ENCODE data around the gene OSBPL10.
"Not testable (repeated sequence)": the region's sequence is repeated elsewhere in the genome, so short reads cannot be mapped to it uniquely, and the experiment has no call there.

OSBPL10 gene

DNA sequence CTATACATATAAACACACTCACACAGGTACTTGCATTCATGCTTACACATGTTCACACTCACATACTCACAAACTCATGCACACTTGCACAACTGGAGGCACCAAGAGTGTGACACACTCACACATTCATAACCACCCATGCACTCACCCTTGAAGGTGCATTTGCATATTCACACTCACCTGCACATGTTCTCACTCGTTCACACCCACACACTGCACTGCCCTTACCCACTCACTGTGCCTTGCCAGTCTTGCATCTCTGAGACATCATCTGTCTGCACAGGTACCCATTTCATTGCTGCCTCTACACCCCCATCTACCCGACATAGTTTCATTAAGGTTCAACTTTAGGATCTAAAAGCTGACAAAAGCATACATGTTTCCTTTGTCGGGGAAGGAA is 95.8 kb downstream of the OSBPL10 start:
- no peak for DNase-seq

DNA sequence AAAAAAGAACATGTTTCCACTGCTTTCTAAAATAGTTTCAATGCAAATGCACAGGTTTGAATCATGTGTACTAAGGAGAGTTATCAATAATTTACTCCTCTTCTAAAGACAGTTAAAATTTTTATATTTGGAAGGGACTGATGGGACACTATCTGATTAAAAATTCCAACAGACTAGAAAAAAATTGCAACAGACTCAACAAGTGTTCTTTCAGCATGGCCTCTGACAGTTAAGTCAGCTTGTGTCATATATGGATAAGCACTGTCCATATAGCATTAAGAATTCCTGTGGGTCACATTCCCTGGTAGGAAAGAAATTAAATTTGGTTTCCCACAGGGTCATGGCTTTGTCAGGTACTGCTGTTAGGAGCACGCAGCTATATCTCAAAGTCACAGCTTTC is 96.8 kb downstream of the OSBPL10 start:
- no peak for DNase-seq

- no peak for DNase-seq
Measured at GRCh38 chr3:31882895-31883294, 98.2 kb downstream of the OSBPL10 start.

DNA sequence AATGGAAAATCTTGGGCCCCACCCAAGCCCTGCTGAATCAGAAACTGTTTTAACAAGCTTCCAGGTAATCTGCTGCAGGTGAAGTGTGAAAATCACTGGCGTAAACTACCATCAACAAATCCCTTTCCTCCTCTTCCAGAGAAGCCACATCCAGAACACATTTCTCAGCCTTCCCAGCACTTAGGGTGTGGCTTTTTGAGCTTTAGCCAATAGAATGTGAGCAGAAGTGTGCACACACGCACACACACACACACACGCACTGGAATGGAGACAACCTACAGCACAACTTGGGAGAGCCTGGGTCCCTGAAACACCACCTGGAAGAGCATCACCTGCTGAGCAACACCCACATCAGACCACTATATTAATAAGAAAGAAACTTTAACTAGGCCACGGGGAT is 98.6 kb downstream of the OSBPL10 start:
- DNase-seq: no peak

DNA sequence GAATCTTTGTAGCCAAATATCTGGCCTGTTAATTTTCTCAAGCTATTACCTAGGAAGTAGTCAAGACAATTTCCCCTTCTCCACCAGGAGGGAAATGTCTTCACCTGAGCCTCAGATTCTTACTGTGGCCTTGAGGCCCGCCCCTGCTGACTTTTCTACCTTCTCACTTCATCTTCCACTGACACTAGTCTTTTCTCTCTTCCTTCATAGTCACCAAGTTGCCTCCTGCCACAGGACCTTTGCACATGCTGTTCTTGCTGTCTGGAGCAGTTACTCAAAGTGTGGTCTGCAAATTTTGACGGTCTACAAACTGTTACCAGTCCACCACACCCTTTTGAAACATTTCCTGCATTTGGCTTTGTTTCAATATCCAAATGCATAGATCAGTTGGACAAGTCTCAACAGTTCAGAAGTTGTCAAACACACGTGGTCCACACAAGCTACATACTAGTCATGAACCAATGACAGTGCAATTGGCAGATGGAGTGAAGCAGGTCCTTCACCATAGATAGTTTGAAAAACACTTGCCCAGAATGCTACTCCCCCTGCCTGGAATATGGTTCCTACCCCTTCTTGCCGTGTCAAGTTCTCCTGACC is 100.5 kb downstream of the OSBPL10 start:
- DNase-seq: no peak

DNA sequence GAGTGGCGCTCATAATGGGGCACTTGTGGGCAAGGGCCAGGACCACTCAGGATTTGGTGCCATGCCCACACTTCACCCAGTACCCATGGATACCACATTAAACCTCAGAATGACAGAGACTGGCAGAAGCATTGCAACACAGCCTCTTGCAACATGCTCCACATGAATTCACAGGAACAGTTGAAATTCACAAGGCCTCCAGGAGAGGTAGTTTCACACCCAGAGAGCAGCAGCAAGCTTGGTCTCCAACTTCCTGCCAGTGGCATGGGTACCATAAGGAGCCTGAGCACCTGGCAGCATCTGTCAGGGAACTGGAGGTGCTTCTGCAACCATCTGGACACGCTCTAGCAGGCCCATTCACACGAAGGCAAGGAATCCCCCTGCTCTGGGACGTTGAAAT is 101.0 kb downstream of the OSBPL10 start:
- DNase-seq: no peak

- DNase-seq: no peak
Measured at GRCh38 chr3:31879365-31879764, 101.7 kb downstream of the OSBPL10 start.

DNA sequence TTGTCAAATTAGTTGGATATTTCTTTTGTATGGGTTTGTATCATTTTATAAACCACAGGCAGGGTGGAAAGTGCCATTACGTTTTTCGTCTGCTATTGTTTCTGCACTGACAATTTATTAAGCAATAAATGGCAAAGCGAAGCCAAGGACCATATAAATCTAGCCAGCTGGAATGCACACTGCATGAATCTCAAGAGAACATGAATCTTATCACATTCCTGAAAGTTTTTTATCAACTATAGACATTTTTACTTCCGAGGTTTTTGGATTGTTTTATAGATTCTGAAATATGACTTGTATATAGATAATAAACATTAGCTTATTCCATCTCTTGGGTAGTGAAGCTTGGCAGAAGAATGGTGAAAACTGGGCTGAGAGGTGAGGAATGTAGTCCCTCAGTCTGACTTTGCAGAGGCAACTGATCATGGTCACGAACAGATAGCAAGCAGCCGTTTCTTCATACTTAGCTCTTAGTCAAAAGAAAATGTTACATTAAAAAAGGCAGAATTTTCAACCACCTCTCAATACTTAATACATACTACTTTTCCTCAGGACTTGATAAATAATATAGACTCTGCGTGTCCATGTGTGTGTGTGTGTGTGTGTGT is 102.7 kb downstream of the OSBPL10 start:
- DNase-seq: no peak

GRCh38 chr3:31876331-31876730 is 104.7 kb downstream of the OSBPL10 start:
- DNase-seq: no peak

GRCh38 chr3:31875437-31875836 is 105.6 kb downstream of the OSBPL10 start:
- no peak for DNase-seq

GRCh38 chr3:31873254-31873820 is 107.7 kb downstream of the OSBPL10 start:
- no peak for DNase-seq

GRCh38 chr3:31871939-31872507 is 109.0 kb downstream of the OSBPL10 start:
- DNase-seq: no peak

- not testable (repeated sequence) for DNase-seq
Measured at GRCh38 chr3:31870111-31870510, 111.0 kb downstream of the OSBPL10 start.

GRCh38 chr3:31868236-31868635 is 112.8 kb downstream of the OSBPL10 start:
- DNase-seq: no peak

- DNase-seq: no peak
Measured at GRCh38 chr3:31862666-31863279, 118.3 kb downstream of the OSBPL10 start.

DNA sequence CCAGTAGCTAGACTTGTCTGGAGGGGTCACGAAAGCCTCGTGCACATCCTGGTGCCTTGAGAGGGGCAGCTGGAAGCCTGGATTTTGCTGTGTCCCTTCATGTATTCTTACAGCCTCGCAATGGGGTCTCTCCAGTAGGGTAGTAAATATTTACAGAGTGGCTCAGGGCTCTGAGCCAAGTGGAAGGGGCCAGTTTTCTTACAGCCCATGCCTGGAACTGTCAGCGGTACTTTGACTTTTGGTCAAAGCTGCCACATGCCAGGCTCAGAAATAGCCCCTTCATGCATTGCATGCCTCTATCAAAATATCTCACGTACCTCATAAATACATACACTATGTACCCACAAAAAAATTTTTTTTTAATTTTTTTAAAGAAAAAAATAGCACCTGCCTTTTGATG is 119.2 kb downstream of the OSBPL10 start:
- DNase-seq: no peak

GRCh38 chr3:31860642-31861041 is 120.4 kb downstream of the OSBPL10 start:
- not testable (repeated sequence) for DNase-seq

GRCh38 chr3:31859245-31859644 is 121.8 kb downstream of the OSBPL10 start:
- no peak for DNase-seq

- DNase-seq: no peak
Measured at GRCh38 chr3:31858439-31858838, 122.6 kb downstream of the OSBPL10 start.

GRCh38 chr3:31853580-31853979 is 127.5 kb downstream of the OSBPL10 start:
- no peak for DNase-seq

DNA sequence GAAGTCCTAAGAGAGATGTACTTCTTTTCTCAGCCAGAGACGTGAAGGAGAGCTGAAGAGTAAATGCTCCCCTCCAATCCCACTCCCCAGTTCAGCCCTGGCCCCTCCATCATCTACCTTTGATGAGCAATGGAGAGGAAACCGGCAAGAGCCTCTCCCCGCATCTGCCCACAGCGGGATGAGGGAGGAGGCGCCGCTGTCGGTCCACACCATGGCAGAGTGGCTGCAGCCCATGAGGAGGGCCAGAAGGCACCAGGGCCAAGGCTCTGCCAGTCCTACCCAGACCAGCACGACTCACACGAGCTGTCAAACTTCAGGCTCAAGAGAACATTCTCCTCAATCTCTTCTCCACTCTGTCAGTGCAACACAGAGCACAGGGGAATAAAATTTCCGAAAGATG is 129.8 kb downstream of the OSBPL10 start:
- DNase-seq: no peak

GRCh38 chr3:31848911-31849310 is 132.2 kb downstream of the OSBPL10 start:
- no peak for DNase-seq

GRCh38 chr3:31848163-31848818 is 132.8 kb downstream of the OSBPL10 start:
- no peak for DNase-seq

All from activated CD4-positive, alpha-beta T cell treated with anti-CD3 and anti-CD28 coated beads for 4 hours (primary cell).